Upper lobe of left lung (tissue), 4 donors: ENCODE data around the gene CAVIN3.

ENCODE experiments used
- CTCF ChIP-seq, 6 experiments: fragments of 450-650 bp in 4 of 6; fragments of 200-600 bp in 2 of 6; sonication (generic) in 2 of 6; IDR thresholded peaks; one replicate each; pipeline ENCODE4 v1.5.1; 2016 to 2019; ENCODE audit warnings: antibody characterized with exemption in 6 of 6
- EP300 ChIP-seq, 4 donors: sonication (generic); formaldehyde crosslinking; IDR thresholded peaks; one replicate each; pipeline ENCODE4 v1.5.1; 2017; ENCODE audit warnings: antibody characterized with exemption in 4 of 4, control low read depth in 2 of 4

- TF ChIP-seq CTCF (IDR thresholded peaks at IDR 0.05) (no peak), EP300 (IDR thresholded peaks at IDR 0.05) (no peak)
Measured at GRCh38 chr11:6323291-6323905, 3.1 kb upstream of the CAVIN3 start.
